HCT116 (cell line): ENCODE results near the gene GLRX. TPM values are rescaled to one million over a fixed set of nuclear protein-coding genes. Genes with fewer than 3 reads are reported as not detected.

ENCODE experiments used
- ATAC-seq: fragments of 200-7000 bp; cut with Tn5 transposase; 2 replicates; pipeline ENCODE4 v1.9.1; 2020; ENCODE audit warnings: mild to moderate bottlenecking, moderate library complexity
- BruUV-seq: library from RNA; stranded (reverse); fragments of 400-500 nt; replicated peaks from 2 replicates; lab custom pipeline; 2021; lab: Mats Ljungman, UMichigan
- CTCF ChIA-PET: fragments of 300-600 bp; sonication (Branson Sonifier 250); formaldehyde crosslinking; loops from one replicate; lab custom pipeline; 2021; ENCODE audit warnings: antibody characterized with exemption; lab: Charles Lee
- POLR2A ChIA-PET: fragments of 300-600, 350-600 bp; sonication (Branson Sonifier 250); formaldehyde crosslinking; loops from one replicate; lab custom pipeline; 2021; ENCODE audit warnings: antibody characterized with exemption; lab: Charles Lee
- RAD21 ChIA-PET, 2 experiments: fragments of 300-600 bp; sonication (Branson Sonifier 250); formaldehyde crosslinking; loops; one replicate each; lab custom pipeline; 2023; ENCODE audit warnings: low total read pairs in 2 of 2; ENCODE audit not compliant: uncharacterized antibody in 2 of 2, unreplicated experiment in 2 of 2, low non-redundant PET in 1 of 2; lab: Charles Lee
- DNase-seq: peaks from one replicate; pipeline ENCODE4 v3.0.0-alpha.2; 2010; ENCODE audit warnings: low read depth, low spot score
- H2AFZ ChIP-seq: fragments of 200-600 bp; shearing (Covaris generic), sonication (generic); 2 replicates; pipeline ENCODE4 v1.6.1; 2017; ENCODE audit warnings: low read depth, mixed run types, mixed read lengths, antibody characterized with exemption, low read length; ENCODE audit not compliant: poor library complexity, severe bottlenecking
- H3K27ac ChIP-seq: 2 replicates; pipeline ENCODE4 v1.5.1; 2012; ENCODE audit warnings: low read depth, low read length
- H3K27me3 ChIP-seq: fragments of 200-600 bp; sonication (generic); 2 replicates; pipeline ENCODE4 v1.6.1; 2016; ENCODE audit warnings: mixed run types, low read length, mixed read lengths; ENCODE audit not compliant: insufficient read depth
- H3K36me3 ChIP-seq, 2 experiments: fragments of 200-500 bp in 1 of 2; fragments of 200-600 bp in 1 of 2; sonication (Bioruptor generic) in 1 of 2; sonication (generic) in 1 of 2; 2 replicates each; pipeline versions ENCODE4 v1.5.1 to v1.6.1; 2014 to 2016; ENCODE audit warnings: low read length in 2 of 2, inconsistent platforms in 1 of 2, mixed read lengths in 1 of 2, mixed run types in 1 of 2; ENCODE audit not compliant: insufficient read depth in 2 of 2, control insufficient read depth in 1 of 2
- H3K4me1 ChIP-seq, 2 experiments: fragments of 200-600 bp in 1 of 2; sonication (generic) in 1 of 2; 2 replicates each; pipeline versions ENCODE4 v1.5.1 to v1.6.1; 2012 to 2017; ENCODE audit warnings: low read length in 2 of 2, inconsistent platforms in 1 of 2, mild to moderate bottlenecking in 1 of 2, mixed read lengths in 1 of 2, mixed run types in 1 of 2, moderate library complexity in 1 of 2; ENCODE audit not compliant: insufficient read depth in 2 of 2, control insufficient read depth in 1 of 2
- H3K4me2 ChIP-seq: fragments of 200-600 bp; sonication (generic); 2 replicates; pipeline ENCODE4 v1.6.1; 2017; ENCODE audit warnings: mixed run types, low read length, mixed read lengths
- H3K4me3 ChIP-seq, 2 experiments: fragments of 200-600 bp in 1 of 2; sonication (generic) in 1 of 2; replicated peaks in 1 of 2; 2 replicates each; pipeline ENCODE4 v1.5.1; 2011 to 2016; ENCODE audit warnings: low read length in 2 of 2, control low read depth in 1 of 2, low read depth in 1 of 2, mild to moderate bottlenecking in 1 of 2, mixed read lengths in 1 of 2, mixed run types in 1 of 2
- H3K79me2 ChIP-seq: fragments of 200-600 bp; sonication (generic); 2 replicates; pipeline ENCODE4 v1.6.1; 2017; ENCODE audit warnings: mild to moderate bottlenecking, mixed run types, low read length, moderate library complexity, mixed read lengths; ENCODE audit not compliant: insufficient read depth
- H3K9ac ChIP-seq: fragments of 200-600 bp; sonication (generic); 2 replicates; pipeline ENCODE4 v1.6.1; 2016; ENCODE audit warnings: low read length, mixed read lengths
- H3K9me2 ChIP-seq: fragments of 200-600 bp; sonication (generic), shearing (Covaris generic); 2 replicates; pipeline ENCODE4 v1.6.1; 2017; ENCODE audit warnings: mixed run types, mild to moderate bottlenecking, moderate library complexity; ENCODE audit not compliant: insufficient read depth
- H3K9me3 ChIP-seq, 2 experiments: fragments of 200-500 bp in 1 of 2; fragments of 200-600 bp in 1 of 2; sonication (Bioruptor generic) in 1 of 2; sonication (generic) in 1 of 2; 2 replicates each; pipeline ENCODE4 v1.6.1; 2014 to 2017; ENCODE audit warnings: low read length in 2 of 2, mixed read lengths in 2 of 2, inconsistent platforms in 1 of 2, low read depth in 1 of 2, mild to moderate bottlenecking in 1 of 2, mixed run types in 1 of 2, moderate library complexity in 1 of 2; ENCODE audit not compliant: control insufficient read depth in 1 of 2, insufficient read depth in 1 of 2
- H4K20me1 ChIP-seq: fragments of 200-600 bp; sonication (generic), shearing (Covaris generic); 2 replicates; pipeline ENCODE4 v1.6.1; 2017; ENCODE audit warnings: mixed run types, mild to moderate bottlenecking, moderate library complexity; ENCODE audit not compliant: insufficient read depth
- ATF3 ChIP-seq: IDR thresholded peaks from 2 replicates; pipeline ENCODE4 v1.6.1; 2012
- CBX3 ChIP-seq: IDR thresholded peaks from 2 replicates; pipeline ENCODE4 v1.6.1; 2012; ENCODE audit warnings: low read depth
- CEBPB ChIP-seq: IDR thresholded peaks from 2 replicates; pipeline ENCODE4 v1.6.1; 2012; ENCODE audit warnings: low read depth
- CTCF ChIP-seq, 3 experiments: fragments of 200-600 bp in 1 of 3; sonication (generic) in 1 of 3; IDR thresholded peaks in 2 of 3; conservative IDR thresholded peaks in 1 of 3; 2 replicates each; pipeline ENCODE4 v1.5.1; 2012 to 2017; ENCODE audit warnings: low read depth in 2 of 3, low read length in 2 of 3, antibody characterized with exemption in 1 of 3, borderline replicate concordance in 1 of 3, control low read depth in 1 of 3, mild to moderate bottlenecking in 1 of 3, mixed read lengths in 1 of 3, mixed run types in 1 of 3, moderate library complexity in 1 of 3; ENCODE audit not compliant: insufficient read depth in 1 of 3
- EGR1 ChIP-seq: IDR thresholded peaks from 2 replicates; pipeline ENCODE4 v1.6.1; 2012; ENCODE audit warnings: low read depth
- EZH2 ChIP-seq: fragments of 200-600 bp; sonication (generic); IDR thresholded peaks from 2 replicates; pipeline ENCODE4 v1.6.1; 2017; ENCODE audit warnings: antibody characterized with exemption, mixed run types
- EZH2phosphoT487 ChIP-seq: fragments of 200-600 bp; IDR thresholded peaks from 2 replicates; pipeline ENCODE4 v1.6.1; 2018; ENCODE audit warnings: antibody characterized with exemption, borderline replicate concordance
- FOSL1 ChIP-seq: IDR thresholded peaks from 2 replicates; pipeline ENCODE4 v1.6.1; 2012; ENCODE audit warnings: low read depth
- MAX ChIP-seq: IDR thresholded peaks from 2 replicates; pipeline ENCODE4 v1.6.1; 2012
- POLR2A ChIP-seq: IDR thresholded peaks from 2 replicates; pipeline ENCODE4 v1.7.0; 2011; ENCODE audit warnings: borderline replicate concordance; ENCODE audit not compliant: insufficient read depth, insufficient read length; ENCODE audit errors: extremely low read depth
- POLR2AphosphoS5 ChIP-seq: IDR thresholded peaks from 2 replicates; pipeline ENCODE4 v1.6.1; 2011; ENCODE audit warnings: mild to moderate bottlenecking, low read depth, low read length, moderate library complexity
- RAD21 ChIP-seq: IDR thresholded peaks from 2 replicates; pipeline ENCODE4 v1.6.1; 2012; ENCODE audit warnings: low read depth, mild to moderate bottlenecking
- SIN3A ChIP-seq: IDR thresholded peaks from 2 replicates; pipeline ENCODE4 v1.6.1; 2012; ENCODE audit warnings: low read depth
- SP1 ChIP-seq: IDR thresholded peaks from 2 replicates; pipeline ENCODE4 v1.6.1; 2012; ENCODE audit warnings: low read depth
- YY1 ChIP-seq: IDR thresholded peaks from 2 replicates; pipeline ENCODE4 v1.6.1; 2011; ENCODE audit warnings: low read length, low read depth, moderate library complexity, mild to moderate bottlenecking; ENCODE audit not compliant: insufficient replicate concordance; ENCODE audit errors: extremely low read depth
- ZBTB33 ChIP-seq: IDR thresholded peaks from 2 replicates; pipeline ENCODE4 v1.6.1; 2011; ENCODE audit warnings: mild to moderate bottlenecking, low read length, moderate library complexity; ENCODE audit not compliant: insufficient replicate concordance; ENCODE audit errors: extremely low read depth
- ZFX ChIP-seq: fragments of 450-650 bp; IDR thresholded peaks from 2 replicates; pipeline ENCODE4 v1.6.1; 2017
- ZNF274 ChIP-seq: fragments of 200-500 bp; sonication (Bioruptor generic); IDR thresholded peaks from 2 replicates; pipeline ENCODE4 v1.6.1; 2014; ENCODE audit warnings: mild to moderate bottlenecking, low read depth, low read length, inconsistent platforms
- intact Hi-C: fragments of 100-400 bp; cut with micrococcal nuclease; formaldehyde crosslinking; loops from 2 replicates; pipeline ENCODE4 v1.10.0; 2022
- total RNA-seq: library from RNA; stranded (reverse); gene quantifications from one replicate; pipeline ENCODE4 v1.2.1, GENCODE V29; 2021; ENCODE audit not compliant: unreplicated experiment

The GLRX gene
- total RNA-seq, 1 experiment from 2014 or later, result 29.3 TPM

GRCh38 chr5:95797301-95797700 lies 25.2 kb downstream of the GLRX start:
- intact Hi-C loops, result no loop called here
- Histone ChIP-seq H3K9me3 (no peaks in the 10 kb centered on the region), H3K27me3 (no peaks in the 10 kb centered on the region), H3K4me3 (no peak overlapping the region), H3K36me3 (peaks cover 1 to 4% of the 10 kb centered on the region in 2 experiments; a peak in 1 of 4 replicates), H3K9ac (no peak overlapping the region), H3K4me1 (no peaks in the 10 kb centered on the region), H3K4me2 (no peak overlapping the region), H3K27ac (no peak overlapping the region)
- POLR2A ChIA-PET, result no interaction called here
- ATAC-seq (no peak), DNase-seq (no peak)
- TF ChIP-seq MAX, result no peak
- TF ChIP-seq FOSL1, result no peak
- no peak for TF ChIP-seq RAD21
- TF ChIP-seq ZFX, result no peak
- TF ChIP-seq POLR2A, result no peak
- TF ChIP-seq, all 23 proteins: peak for 0
- H3K79me2 ChIP-seq, result no peaks in the 10 kb centered on the region
- no peak overlapping the region for H2AFZ ChIP-seq
- no peaks in the 10 kb centered on the region for H4K20me1 ChIP-seq
- no peaks in the 10 kb centered on the region for H3K9me2 ChIP-seq
- no TSS peak for BruUV-seq
- ChIA-PET CTCF (interaction anchor here (1.4 kb wide), 1 partner anchor 16 kb away, joined by 5 read pairs; no protein-coding TSS in a partner anchor), RAD21 (no interaction called here)

- H3K9me2 ChIP-seq, result no peaks in the 10 kb centered on the region
- no peak overlapping the region for H3K4me3 ChIP-seq
- H3K27me3 ChIP-seq, result no peaks in the 10 kb centered on the region
- no peaks in the 10 kb centered on the region for H4K20me1 ChIP-seq
- H3K27ac ChIP-seq, result no peak overlapping the region
- H2AFZ ChIP-seq, result no peak overlapping the region
- RAD21 ChIA-PET, result no interaction called here
- intact Hi-C loops, result no loop called here
- H3K36me3 ChIP-seq, result peaks cover 4% of the 10 kb centered on the region in 2 experiments; a peak in 1 of 4 replicates
- CTCF ChIA-PET, result no interaction called here
- ATAC-seq (no peak), DNase-seq (no peak)
- POLR2A ChIA-PET, result no interaction called here
- no peak overlapping the region for H3K9ac ChIP-seq
- H3K4me1 ChIP-seq, result no peaks in the 10 kb centered on the region
- no peak overlapping the region for H3K4me2 ChIP-seq
- H3K79me2 ChIP-seq, result no peaks in the 10 kb centered on the region
- no peaks in the 10 kb centered on the region for H3K9me3 ChIP-seq
- BruUV-seq, result no TSS peak
- no peak for TF ChIP-seq CEBPB
- no peak for TF ChIP-seq CTCF (IDR thresholded peaks at IDR 0.05 in 2 of 3, conservative IDR thresholded peaks at IDR 0.05 in 1 of 3; ENCODE audit: borderline replicate concordance in 1 of 3, insufficient read depth in 1 of 3, low read depth in 2 of 3, low read length in 2 of 3)
- TF ChIP-seq ZNF274, result no peak
- TF ChIP-seq ZBTB33, result no peak
- no peak for TF ChIP-seq EZH2phosphoT487
- no peak for TF ChIP-seq POLR2AphosphoS5
- TF ChIP-seq CBX3, result no peak
- no peak for TF ChIP-seq MAX
- no peak for TF ChIP-seq ATF3
- no peak for TF ChIP-seq YY1
- no peak for TF ChIP-seq EGR1
- no peak for TF ChIP-seq SIN3A
- no peak for TF ChIP-seq SP1
- TF ChIP-seq EZH2, result no peak
Measured at GRCh38 chr5:95794070-95794516, 28.4 kb downstream of the GLRX start.
